Esophagus squamous epithelium (tissue), 5 donors: ENCODE measurements around the gene DENND6A. TPM values are rescaled to one million over a fixed set of nuclear protein-coding genes. Genes with fewer than 3 reads are reported as not detected.

Source experiments
- DNase-seq: peaks from one replicate; lab custom pipeline; 2025; lab: John Stamatoyannopoulos, UW
- H3K27ac ChIP-seq, 4 donors: fragments of 200-600 bp; sonication (generic); one replicate each; pipeline ENCODE4 v1.5.1; 2016 to 2019; ENCODE audit warnings: mild to moderate bottlenecking in 1 of 4
- H3K27me3 ChIP-seq, 4 donors: fragments of 200-600 bp; sonication (generic); 1 replicate in 3 of 4; 2 replicates in 1 of 4; pipeline versions ENCODE4 v1.5.1 to v1.6.0; 2017 to 2021; ENCODE audit warnings: antibody characterized with exemption in 1 of 4
- H3K36me3 ChIP-seq, 3 donors: fragments of 200-600 bp; sonication (generic); one replicate each; pipeline ENCODE4 v1.5.1; 2016 to 2019
- H3K4me1 ChIP-seq, 3 donors: fragments of 200-600 bp; sonication (generic); one replicate each; pipeline ENCODE4 v1.5.1; 2017 to 2019
- H3K4me3 ChIP-seq, 4 donors: fragments of 200-600 bp; sonication (generic); 1 replicate in 3 of 4; 2 replicates in 1 of 4; pipeline ENCODE4 v1.5.1; 2016 to 2019; ENCODE audit warnings: mild to moderate bottlenecking in 2 of 4, moderate library complexity in 1 of 4
- H3K9me3 ChIP-seq, 3 donors: fragments of 200-600 bp; sonication (generic); one replicate each; pipeline ENCODE4 v1.5.1; 2016 to 2019
- POLR2A ChIP-seq, 4 donors: fragments of 450-650 bp; IDR thresholded peaks; one replicate each; pipeline ENCODE4 v1.6.1; 2017; ENCODE audit warnings: antibody characterized with exemption in 4 of 4, mild to moderate bottlenecking in 4 of 4, moderate library complexity in 3 of 4
- WGBS, 2 donors: methylation state at CpG; one replicate each; pipeline ENCODE4 v1.1.5; 2018; 5-methylcytosine and 5-hydroxymethylcytosine counted together
- intact Hi-C: fragments of 100-400 bp; cut with DNase I; formaldehyde crosslinking; loops from one replicate; pipeline ENCODE4 v1.15.0; 2022
- total RNA-seq, 4 donors: library from RNA; depleted of rRNA; stranded (reverse); fragments of >200 nt; gene quantifications; one replicate each; pipeline ENCODE4 v1.1.0, GENCODE V29; 2016
- TF ChIP-seq, protein P1 (sequence below), 6 experiments: fragments of 450-650 bp in 4 of 6; fragments of 200-600 bp in 2 of 6; sonication (generic) in 2 of 6; IDR thresholded peaks; one replicate each; pipeline ENCODE4 v1.5.1; 2016 to 2019; ENCODE audit warnings: antibody characterized with exemption in 6 of 6, mild to moderate bottlenecking in 4 of 6, moderate library complexity in 4 of 6
- donor health status: DM: yes; HTN: yes; CAD: no.

The DENND6A gene, protein sequence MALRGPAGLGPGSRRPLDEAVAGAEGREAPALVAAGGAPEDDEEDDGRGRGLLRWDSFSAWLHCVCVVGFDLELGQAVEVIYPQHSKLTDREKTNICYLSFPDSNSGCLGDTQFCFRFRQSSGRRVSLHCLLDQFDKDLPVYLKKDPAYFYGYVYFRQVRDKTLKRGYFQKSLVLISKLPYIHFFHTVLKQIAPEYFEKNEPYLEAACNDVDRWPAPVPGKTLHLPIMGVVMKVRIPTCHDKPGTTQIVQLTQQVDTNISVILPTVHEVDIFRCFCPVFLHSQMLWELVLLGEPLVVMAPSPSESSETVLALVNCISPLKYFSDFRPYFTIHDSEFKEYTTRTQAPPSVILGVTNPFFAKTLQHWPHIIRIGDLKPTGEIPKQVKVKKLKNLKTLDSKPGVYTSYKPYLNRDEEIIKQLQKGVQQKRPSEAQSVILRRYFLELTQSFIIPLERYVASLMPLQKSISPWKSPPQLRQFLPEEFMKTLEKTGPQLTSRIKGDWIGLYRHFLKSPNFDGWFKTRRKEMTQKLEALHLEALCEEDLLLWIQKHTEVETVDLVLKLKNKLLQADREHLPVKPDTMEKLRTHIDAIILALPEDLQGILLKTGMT
- total RNA-seq: 10 to 100 TPM; 18.6 to 36.0 (median 24.4) TPM

DNA sequence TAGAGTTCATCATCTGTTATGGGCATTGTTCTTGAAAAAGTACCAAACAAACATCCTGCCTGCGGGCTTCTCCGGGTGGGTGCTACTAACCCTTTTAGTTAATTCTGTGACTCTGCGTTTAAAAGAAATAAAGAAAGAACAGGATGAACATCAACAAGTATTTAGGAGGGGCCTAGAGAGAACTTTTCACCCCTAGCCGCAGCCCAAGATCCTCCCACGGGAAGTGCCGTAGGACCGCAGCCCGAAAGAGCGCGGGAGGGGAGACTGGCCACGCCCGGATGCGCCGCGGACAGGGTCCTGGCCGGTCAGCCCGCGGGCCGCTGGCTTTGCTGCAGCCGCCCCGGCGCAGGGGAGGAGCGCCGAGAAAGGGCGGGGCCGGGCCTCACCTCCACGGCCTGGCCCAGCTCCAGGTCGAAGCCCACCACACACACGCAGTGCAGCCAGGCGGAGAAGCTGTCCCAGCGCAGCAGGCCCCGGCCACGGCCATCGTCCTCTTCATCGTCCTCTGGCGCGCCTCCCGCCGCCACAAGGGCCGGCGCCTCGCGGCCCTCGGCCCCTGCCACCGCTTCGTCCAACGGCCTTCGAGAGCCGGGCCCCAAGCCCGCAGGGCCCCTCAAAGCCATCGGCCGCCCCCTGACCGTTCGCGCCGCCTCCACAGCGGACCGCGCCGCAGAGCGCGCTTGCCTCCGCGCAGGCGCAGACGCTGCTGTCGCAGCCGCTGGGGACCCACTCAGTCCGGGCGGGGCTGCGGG, at the start of gene DENND6A:
Gene DENND6A (minus strand): TSS at position 682 of the 752 bp plus-strand sequence. CDS start 59 bp downstream, at position 623.
- H3K9me3 ChIP-seq: no peaks in the 10 kb centered on the region
- H3K4me1 ChIP-seq: peaks cover 32 to 73% (median 32%) of the 10 kb centered on the region in 3 donors
- 0 to 1% methylated on average over 17 to 22 of the region's 71 CpGs for WGBS, 2 donors
- H3K4me3 ChIP-seq: peak within 1 kb of the TSS; percentile 73 to 100 (median 91)
- no peaks in the 10 kb centered on the region for H3K36me3 ChIP-seq
- intact Hi-C loops: loop anchor here (2.0 kb wide), 1 partner anchor 64 kb away; the partner anchor contains the start of gene SLMAP
- H3K27me3 ChIP-seq: no peaks in the 10 kb centered on the region
- TF ChIP-seq, protein P1, sequence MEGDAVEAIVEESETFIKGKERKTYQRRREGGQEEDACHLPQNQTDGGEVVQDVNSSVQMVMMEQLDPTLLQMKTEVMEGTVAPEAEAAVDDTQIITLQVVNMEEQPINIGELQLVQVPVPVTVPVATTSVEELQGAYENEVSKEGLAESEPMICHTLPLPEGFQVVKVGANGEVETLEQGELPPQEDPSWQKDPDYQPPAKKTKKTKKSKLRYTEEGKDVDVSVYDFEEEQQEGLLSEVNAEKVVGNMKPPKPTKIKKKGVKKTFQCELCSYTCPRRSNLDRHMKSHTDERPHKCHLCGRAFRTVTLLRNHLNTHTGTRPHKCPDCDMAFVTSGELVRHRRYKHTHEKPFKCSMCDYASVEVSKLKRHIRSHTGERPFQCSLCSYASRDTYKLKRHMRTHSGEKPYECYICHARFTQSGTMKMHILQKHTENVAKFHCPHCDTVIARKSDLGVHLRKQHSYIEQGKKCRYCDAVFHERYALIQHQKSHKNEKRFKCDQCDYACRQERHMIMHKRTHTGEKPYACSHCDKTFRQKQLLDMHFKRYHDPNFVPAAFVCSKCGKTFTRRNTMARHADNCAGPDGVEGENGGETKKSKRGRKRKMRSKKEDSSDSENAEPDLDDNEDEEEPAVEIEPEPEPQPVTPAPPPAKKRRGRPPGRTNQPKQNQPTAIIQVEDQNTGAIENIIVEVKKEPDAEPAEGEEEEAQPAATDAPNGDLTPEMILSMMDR (IDR thresholded peaks at IDR 0.05): peak in 3 of 6 experiments; percentile 10 to 25 (median 21)
- TF ChIP-seq POLR2A (IDR thresholded peaks at IDR 0.05): peak in 3 of 4 donors; percentile 97 to 99 (median 98)
- H3K27ac ChIP-seq: peak within 1 kb of the TSS; percentile 95 to 100 (median 98)
- peak; percentile 32 for DNase-seq

DNA sequence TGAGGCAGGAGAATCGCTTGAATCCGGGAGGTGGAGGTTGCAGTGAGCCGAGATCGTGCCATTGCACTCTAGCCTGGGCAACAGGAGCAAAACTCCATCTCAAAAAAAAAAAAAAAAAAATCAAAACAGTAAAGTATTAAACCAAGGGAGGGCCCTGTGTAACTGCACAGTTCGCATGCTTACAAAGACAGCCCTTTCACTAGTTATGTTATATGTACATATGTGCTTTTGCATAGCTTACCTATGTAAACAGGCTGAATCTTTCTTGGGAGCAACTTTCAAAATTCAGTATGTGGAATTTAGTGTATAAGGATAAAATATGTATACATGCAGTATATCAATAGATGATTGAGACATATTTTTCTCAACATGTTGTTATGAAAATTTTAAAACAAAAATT, 47.1 kb upstream of the DENND6A start:
- intact Hi-C loops: no loop called here
- no peak overlapping the region for H3K4me3 ChIP-seq

DNA sequence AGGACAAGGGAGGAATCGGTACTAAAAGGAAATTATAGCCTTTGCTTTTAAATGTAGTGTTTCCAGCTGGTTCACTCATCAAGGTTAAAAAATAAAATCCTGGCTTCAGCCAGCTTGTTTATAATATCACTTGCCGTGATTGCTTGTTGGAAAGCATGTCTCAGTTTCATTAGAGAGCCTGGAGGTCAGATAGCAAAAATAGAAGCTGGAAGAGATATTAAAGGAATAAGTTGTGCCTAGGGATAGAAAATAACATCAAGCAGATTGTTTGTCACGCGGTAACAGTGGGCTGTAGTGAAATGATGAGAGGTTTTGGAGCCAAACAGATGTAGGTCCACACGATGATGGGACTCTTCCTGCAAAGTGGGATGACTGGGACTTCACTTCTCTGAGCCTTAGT, 45.5 kb upstream of the DENND6A start:
- intact Hi-C loops: no loop called here
- no peaks in the 10 kb centered on the region for H3K9me3 ChIP-seq
- WGBS, 2 donors: 69 to 72% methylated on average over 5 of the region's 5 CpGs
- H3K27ac ChIP-seq: no peak overlapping the region
- no peak for DNase-seq
- H3K4me1 ChIP-seq: no peaks in the 10 kb centered on the region
- no peak overlapping the region for H3K4me3 ChIP-seq
- TF ChIP-seq, protein P1 (IDR thresholded peaks at IDR 0.05): no peak
- no peak for TF ChIP-seq POLR2A (IDR thresholded peaks at IDR 0.05)
- no peaks in the 10 kb centered on the region for H3K36me3 ChIP-seq
- no peaks in the 10 kb centered on the region for H3K27me3 ChIP-seq

More for the DNA sequence above, 47.1 kb upstream of the DENND6A start:
- TF ChIP-seq, protein P1 (IDR thresholded peaks at IDR 0.05): no peak
- TF ChIP-seq POLR2A (IDR thresholded peaks at IDR 0.05): no peak
- H3K27ac ChIP-seq: no peak overlapping the region
- no peaks in the 10 kb centered on the region for H3K36me3 ChIP-seq
- H3K27me3 ChIP-seq: no peaks in the 10 kb centered on the region
- 91 to 100% methylated on average over 5 of the region's 5 CpGs for WGBS, 2 donors
- DNase-seq: no peak
- H3K9me3 ChIP-seq: no peaks in the 10 kb centered on the region
- no peaks in the 10 kb centered on the region for H3K4me1 ChIP-seq

DNA sequence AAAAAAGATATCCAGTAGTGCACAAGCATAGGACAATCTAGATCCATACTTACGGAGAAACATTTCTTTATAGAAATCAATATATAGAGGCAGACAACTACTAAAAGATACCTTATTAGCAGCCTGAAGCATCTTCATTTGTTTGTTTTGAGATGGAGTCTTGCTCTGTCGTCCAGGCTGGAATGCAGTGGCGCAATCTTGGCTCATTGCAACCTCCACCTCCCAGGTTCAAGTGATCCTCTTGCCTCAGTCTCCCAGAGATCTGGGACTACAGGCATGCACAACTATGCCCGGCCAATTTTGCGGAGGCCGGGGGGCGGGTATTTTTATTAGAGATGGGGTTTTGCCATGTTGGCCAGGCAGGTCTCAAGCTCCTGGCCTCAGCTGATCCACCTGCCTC, 45.0 kb upstream of the DENND6A start:
- Histone ChIP-seq H3K4me1 (no peaks in the 10 kb centered on the region), H3K27ac (no peak overlapping the region), H3K9me3 (no peaks in the 10 kb centered on the region), H3K27me3 (no peaks in the 10 kb centered on the region), H3K4me3 (no peak overlapping the region), H3K36me3 (no peaks in the 10 kb centered on the region)
- intact Hi-C loops: no loop called here
- TF ChIP-seq POLR2A (IDR thresholded peaks at IDR 0.05): no peak
- TF ChIP-seq, protein P1 (IDR thresholded peaks at IDR 0.05): no peak
- 79 to 83% methylated on average over 3 to 7 of the region's 7 CpGs for WGBS, 2 donors
- no peak for DNase-seq
